Ishikawa (cell line): ENCODE results near the gene SPIRE2.

Experiments
- MAX ChIP-seq: IDR thresholded peaks from 2 replicates; pipeline ENCODE4 v1.6.1; 2012
- YY1 ChIP-seq: IDR thresholded peaks from 2 replicates; pipeline ENCODE4 v1.6.1; 2012; ENCODE audit warnings: low read depth

- TF ChIP-seq YY1 (no peak), MAX (no peak)
Measured at GRCh38 chr16:89899879-89900481, 71.7 kb downstream of the SPIRE2 start.
